ENCODE results near the gene FICD.

Gene FICD

GRCh38 chr12:108517288-108518100 lies 2.4 kb downstream of the FICD start:
- H3K27ac ChIP-seq: no peak overlapping the region
- TF ChIP-seq CTCF (conservative IDR thresholded peaks at IDR 0.05) (no peak), ZFX (IDR thresholded peaks at IDR 0.05) (no peak)

DNA sequence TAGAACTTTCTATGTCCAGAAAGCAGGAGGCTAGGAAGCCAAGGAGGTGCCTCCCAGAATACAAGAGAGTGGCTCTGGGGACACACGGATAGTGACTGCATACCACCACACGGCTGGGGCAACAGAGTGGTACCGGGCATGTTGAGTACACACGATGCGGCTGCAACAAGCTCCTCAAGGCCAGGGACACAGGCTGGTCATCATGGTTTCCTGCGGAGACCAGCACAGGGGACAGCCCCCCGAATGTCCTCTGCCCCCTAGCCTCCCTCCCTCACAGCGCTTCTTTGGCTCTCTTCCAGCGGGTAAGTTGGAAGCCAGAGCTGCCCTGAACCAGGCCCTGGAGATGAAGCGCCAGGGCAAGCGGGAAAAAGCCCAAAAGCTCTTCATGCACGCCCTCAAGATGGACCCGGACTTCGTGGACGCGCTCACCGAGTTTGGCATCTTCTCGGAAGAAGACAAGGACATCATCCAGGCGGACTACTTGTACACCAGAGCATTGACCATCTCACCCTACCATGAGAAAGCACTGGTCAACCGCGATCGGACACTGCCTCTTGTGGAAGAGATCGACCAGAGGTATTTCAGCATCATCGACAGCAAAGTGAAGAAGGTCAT lies 3.1 kb downstream of the FICD start:
- no peak for TF ChIP-seq CTCF (conservative IDR thresholded peaks at IDR 0.05)
- TF ChIP-seq ZFX (IDR thresholded peaks at IDR 0.05): no peak
- no peak overlapping the region for H3K27ac ChIP-seq

DNA sequence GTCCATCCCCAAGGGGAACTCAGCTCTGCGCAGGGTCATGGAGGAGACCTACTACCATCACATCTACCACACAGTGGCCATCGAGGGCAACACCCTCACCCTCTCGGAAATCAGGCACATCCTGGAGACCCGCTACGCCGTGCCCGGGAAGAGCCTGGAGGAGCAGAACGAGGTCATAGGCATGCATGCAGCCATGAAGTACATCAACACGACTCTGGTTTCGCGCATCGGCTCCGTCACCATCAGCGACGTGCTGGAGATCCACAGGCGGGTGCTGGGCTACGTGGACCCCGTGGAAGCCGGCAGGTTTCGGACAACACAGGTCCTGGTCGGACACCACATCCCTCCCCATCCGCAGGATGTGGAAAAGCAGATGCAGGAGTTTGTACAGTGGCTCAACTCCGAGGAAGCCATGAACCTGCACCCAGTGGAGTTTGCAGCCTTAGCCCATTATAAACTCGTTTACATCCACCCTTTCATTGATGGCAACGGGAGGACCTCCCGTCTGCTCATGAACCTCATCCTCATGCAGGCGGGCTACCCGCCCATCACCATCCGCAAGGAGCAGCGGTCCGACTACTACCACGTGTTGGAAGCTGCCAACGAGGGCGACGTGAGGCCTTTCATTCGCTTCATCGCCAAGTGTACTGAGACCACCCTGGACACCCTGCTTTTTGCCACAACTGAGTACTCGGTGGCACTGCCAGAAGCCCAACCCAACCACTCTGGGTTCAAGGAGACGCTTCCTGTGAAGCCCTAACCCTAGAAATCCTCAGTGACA lies 3.8 kb downstream of the FICD start:
- H3K27ac ChIP-seq: no peak overlapping the region
- no peak for TF ChIP-seq ZFX (IDR thresholded peaks at IDR 0.05)
- TF ChIP-seq CTCF (conservative IDR thresholded peaks at IDR 0.05): no peak

GRCh38 chr12:108519558-108519957 lies 4.5 kb downstream of the FICD start:
- no peak overlapping the region for H3K27ac ChIP-seq
- no peak; the same call in 1 of the 2 replicates for TF ChIP-seq CTCF (conservative IDR thresholded peaks at IDR 0.05)

- no peak overlapping the region for H3K27ac ChIP-seq
- no peak for TF ChIP-seq ZFX (IDR thresholded peaks at IDR 0.05)
- no peak for TF ChIP-seq CTCF (conservative IDR thresholded peaks at IDR 0.05)
Observed at GRCh38 chr12:108523365-108523764, 8.3 kb downstream of the FICD start.

GRCh38 chr12:108525681-108526080 lies 10.6 kb downstream of the FICD start:
- no peak overlapping the region for H3K27ac ChIP-seq
- no peak for TF ChIP-seq ZFX (IDR thresholded peaks at IDR 0.05)
- TF ChIP-seq CTCF (conservative IDR thresholded peaks at IDR 0.05): no peak

Data from C4-2B (cell line).